Measurements from ENCODE around the gene CTSD. TPM values are rescaled to one million over a fixed set of nuclear protein-coding genes. Genes with fewer than 3 reads are reported as not detected.

Gene CTSD
- total RNA-seq, 2 experiments from 2014 or later: 133 to 165 TPM

- Mint-ChIP-seq H3K27ac (peak overlapping the region; percentile 91), H3K27me3 (peaks cover 34% of the 10 kb centered on the region), H3K36me3 (peaks cover 11% of the 10 kb centered on the region), H3K4me3 (peak overlapping the region; percentile 49), H3K9me3 (ENCODE audit: low read depth) (no peaks in the 10 kb centered on the region), H3K4me1 (peaks cover 21% of the 10 kb centered on the region)
- DNase-seq (peak; percentile 70), ATAC-seq (peak; percentile 57)
- CTCF ChIA-PET: interaction anchor here (0.7 to 2.4 kb wide), 10 partner anchors 12 to 994 kb away, joined by 3 to 13 read pairs (median 4); no protein-coding TSS in a partner anchor
Observed at GRCh38 chr11:1792461-1792860, 28.7 kb upstream of the CTSD start.

- CTCF ChIA-PET: interaction anchor here (1.2 to 2.4 kb wide), 6 partner anchors 15 to 139 kb away, joined by 4 to 13 read pairs (median 5); no protein-coding TSS in a partner anchor
- peaks cover 21% of the 10 kb centered on the region for H3K4me1 Mint-ChIP-seq
- no peak for DNase-seq
Observed at GRCh38 chr11:1791912-1792311, 28.2 kb upstream of the CTSD start.

GRCh38 chr11:1786466-1786865 lies 22.7 kb upstream of the CTSD start:
- DNase-seq (no peak), ATAC-seq (no peak)
- Mint-ChIP-seq H3K27me3 (peaks cover 16% of the 10 kb centered on the region), H3K4me3 (no peak overlapping the region), H3K36me3 (no peaks in the 10 kb centered on the region), H3K27ac (no peak overlapping the region), H3K4me1 (peaks cover 5% of the 10 kb centered on the region), H3K9me3 (ENCODE audit: low read depth) (no peaks in the 10 kb centered on the region)
- CTCF ChIA-PET: interaction anchor here (1.0 kb wide), 1 partner anchor 93 kb away, joined by 3 read pairs; no protein-coding TSS in a partner anchor

More at GRCh38 chr11:1791912-1792311, 28.2 kb upstream of the CTSD start:
- H3K27ac Mint-ChIP-seq: peak overlapping the region; percentile 32
- no peak overlapping the region for H3K4me3 Mint-ChIP-seq
- H3K36me3 Mint-ChIP-seq: peaks cover 11% of the 10 kb centered on the region
- no peak for ATAC-seq
- H3K9me3 Mint-ChIP-seq (ENCODE audit: low read depth): no peaks in the 10 kb centered on the region
- H3K27me3 Mint-ChIP-seq: peaks cover 31% of the 10 kb centered on the region

- DNase-seq (no peak), ATAC-seq (no peak)
- Mint-ChIP-seq H3K4me3 (no peak overlapping the region), H3K27ac (no peak overlapping the region), H3K36me3 (no peaks in the 10 kb centered on the region), H3K4me1 (peaks cover 8% of the 10 kb centered on the region), H3K9me3 (ENCODE audit: low read depth) (no peaks in the 10 kb centered on the region), H3K27me3 (peaks cover 13% of the 10 kb centered on the region)
- CTCF ChIA-PET: interaction anchor here (0.7 to 2.8 kb wide), 2 partner anchors 54 to 92 kb away, joined by 3 to 13 read pairs; no protein-coding TSS in a partner anchor
Observed at GRCh38 chr11:1785749-1786413, 22.2 kb upstream of the CTSD start.

- Mint-ChIP-seq H3K4me3 (no peak overlapping the region), H3K36me3 (no peaks in the 10 kb centered on the region), H3K27me3 (peaks cover 6% of the 10 kb centered on the region), H3K27ac (no peak overlapping the region), H3K4me1 (peaks cover 8% of the 10 kb centered on the region), H3K9me3 (ENCODE audit: low read depth) (no peaks in the 10 kb centered on the region)
- no peak for DNase-seq
- no peak for ATAC-seq
- CTCF ChIA-PET: interaction anchor here (0.7 to 2.8 kb wide), 4 partner anchors 48 to 91 kb away, joined by 3 to 13 read pairs (median 8); no protein-coding TSS in a partner anchor
Observed at GRCh38 chr11:1784761-1785650, 21.3 kb upstream of the CTSD start.

GRCh38 chr11:1783725-1784529 lies 20.2 kb upstream of the CTSD start:
- H3K4me3 Mint-ChIP-seq: no peak overlapping the region
- H3K4me1 Mint-ChIP-seq: peaks cover 8% of the 10 kb centered on the region
- H3K27ac Mint-ChIP-seq: no peak overlapping the region
- H3K27me3 Mint-ChIP-seq: no peaks in the 10 kb centered on the region
- no peaks in the 10 kb centered on the region for H3K9me3 Mint-ChIP-seq (ENCODE audit: low read depth)
- no peak for ATAC-seq
- DNase-seq: no peak
- CTCF ChIA-PET: interaction anchor here (2.5 to 2.8 kb wide), 2 partner anchors 49 to 90 kb away, joined by 12 to 13 read pairs; no protein-coding TSS in a partner anchor
- H3K36me3 Mint-ChIP-seq: no peaks in the 10 kb centered on the region

- Mint-ChIP-seq H3K4me1 (peaks cover 8% of the 10 kb centered on the region), H3K4me3 (no peak overlapping the region), H3K27me3 (no peaks in the 10 kb centered on the region), H3K27ac (no peak overlapping the region), H3K9me3 (ENCODE audit: low read depth) (no peaks in the 10 kb centered on the region), H3K36me3 (no peaks in the 10 kb centered on the region)
- no peak for DNase-seq
- CTCF ChIA-PET: interaction anchor here (2.5 to 2.8 kb wide), 2 partner anchors 50 to 89 kb away, joined by 12 to 13 read pairs; no protein-coding TSS in a partner anchor
- no peak for ATAC-seq
Observed at GRCh38 chr11:1782831-1783724, 19.4 kb upstream of the CTSD start.

- DNase-seq (no peak), ATAC-seq (no peak)
- no peaks in the 10 kb centered on the region for H3K9me3 Mint-ChIP-seq (ENCODE audit: low read depth)
- H3K4me3 Mint-ChIP-seq: no peak overlapping the region
- H3K27ac Mint-ChIP-seq: no peak overlapping the region
- CTCF ChIA-PET: interaction anchor here (1.2 kb wide), 1 partner anchor 54 kb away, joined by 3 read pairs; no protein-coding TSS in a partner anchor
- H3K4me1 Mint-ChIP-seq: peaks cover 8% of the 10 kb centered on the region
- no peaks in the 10 kb centered on the region for H3K27me3 Mint-ChIP-seq
- no peaks in the 10 kb centered on the region for H3K36me3 Mint-ChIP-seq
Observed at GRCh38 chr11:1782031-1782590, 18.4 kb upstream of the CTSD start.

- Mint-ChIP-seq H3K36me3 (no peaks in the 10 kb centered on the region), H3K4me3 (no peak overlapping the region), H3K4me1 (peaks cover 8% of the 10 kb centered on the region), H3K27me3 (peaks cover 2% of the 10 kb centered on the region), H3K27ac (no peak overlapping the region), H3K9me3 (ENCODE audit: low read depth) (no peaks in the 10 kb centered on the region)
- CTCF ChIA-PET: interaction anchor here (1.2 kb wide), 1 partner anchor 55 kb away, joined by 3 read pairs; no protein-coding TSS in a partner anchor
- ATAC-seq: no peak
- no peak for DNase-seq
Observed at GRCh38 chr11:1781593-1781975, 17.9 kb upstream of the CTSD start.

- no peaks in the 10 kb centered on the region for H3K9me3 Mint-ChIP-seq (ENCODE audit: low read depth)
- H3K36me3 Mint-ChIP-seq: no peaks in the 10 kb centered on the region
- no peak overlapping the region for H3K4me3 Mint-ChIP-seq
- H3K4me1 Mint-ChIP-seq: peaks cover 8% of the 10 kb centered on the region
- H3K27ac Mint-ChIP-seq: no peak overlapping the region
- peaks cover 3% of the 10 kb centered on the region for H3K27me3 Mint-ChIP-seq
- no peak for ATAC-seq
- CTCF ChIA-PET: interaction anchor here (1.2 to 2.4 kb wide), 2 partner anchors 55 to 87 kb away, joined by 3 to 7 read pairs; no protein-coding TSS in a partner anchor
- no peak for DNase-seq
Observed at GRCh38 chr11:1780700-1781592, 17.2 kb upstream of the CTSD start.
